Activated CD8-positive, alpha-beta memory T cell treated with anti-CD3 and anti-CD28 coated beads, Interleukin-2, amount 50 U/mL, for 24 hours (primary cell): ENCODE results near the gene NCOA5.

ENCODE experiments used
- DNase-seq: peaks from one replicate; pipeline ENCODE4 v3.0.0-alpha.2; 2020; ENCODE audit errors: extremely low read depth

NCOA5 gene

DNA sequence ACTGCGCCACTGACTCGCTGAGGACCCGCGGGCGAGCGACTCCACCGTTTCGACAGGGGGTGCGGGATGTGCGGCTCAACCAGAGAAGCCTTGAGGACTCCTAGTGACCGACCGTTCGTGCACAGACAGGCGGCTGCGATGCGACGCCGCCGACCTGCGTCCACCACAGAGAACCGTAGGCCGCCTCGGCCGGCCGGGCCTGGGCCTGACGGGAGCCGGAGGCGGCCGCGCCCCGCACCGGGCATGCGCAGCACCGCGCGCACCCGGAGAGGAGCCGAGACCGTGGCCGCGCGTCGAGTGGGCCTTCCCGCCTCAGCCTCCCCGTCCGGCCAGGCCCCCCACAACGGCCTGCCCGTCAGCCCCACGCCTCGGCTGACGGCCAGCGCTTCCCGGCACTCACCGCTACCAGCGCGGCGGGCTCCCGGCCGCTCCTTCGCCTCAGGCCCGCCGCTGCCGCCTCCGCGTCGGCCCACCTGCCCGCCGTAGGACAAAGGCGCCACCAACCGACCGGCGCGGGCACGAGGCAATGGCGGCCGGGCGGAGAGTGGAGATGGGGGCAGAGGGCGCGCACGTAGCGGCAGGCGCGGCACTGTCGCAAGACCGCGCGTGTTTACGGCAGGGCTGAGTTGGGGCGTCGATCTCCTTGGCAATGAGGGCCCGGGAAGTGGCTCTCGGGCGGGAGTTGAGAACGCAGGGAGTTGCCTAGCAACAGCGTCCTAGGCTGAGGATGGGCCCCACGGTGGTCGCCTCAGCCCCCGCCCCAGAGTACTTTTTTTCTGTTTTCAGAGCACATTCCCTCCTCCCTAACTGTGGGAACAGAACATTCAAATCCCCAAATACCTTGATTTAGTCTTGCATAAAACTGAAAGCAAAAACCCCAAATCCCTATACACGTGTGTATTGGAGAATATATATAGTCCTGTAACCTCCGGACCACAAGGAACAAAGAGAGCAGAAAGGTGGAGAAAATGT, at the start of gene NCOA5:
NCOA5 (minus strand) TSS at position 546 of the 972 bp plus-strand sequence. CDS start 10,538 bp downstream, outside the sequence.
- DNase-seq, result peak; percentile 87

GRCh38 chr20:46139266-46139889, 49.6 kb upstream of the NCOA5 start:
- DNase-seq, result no peak

DNA sequence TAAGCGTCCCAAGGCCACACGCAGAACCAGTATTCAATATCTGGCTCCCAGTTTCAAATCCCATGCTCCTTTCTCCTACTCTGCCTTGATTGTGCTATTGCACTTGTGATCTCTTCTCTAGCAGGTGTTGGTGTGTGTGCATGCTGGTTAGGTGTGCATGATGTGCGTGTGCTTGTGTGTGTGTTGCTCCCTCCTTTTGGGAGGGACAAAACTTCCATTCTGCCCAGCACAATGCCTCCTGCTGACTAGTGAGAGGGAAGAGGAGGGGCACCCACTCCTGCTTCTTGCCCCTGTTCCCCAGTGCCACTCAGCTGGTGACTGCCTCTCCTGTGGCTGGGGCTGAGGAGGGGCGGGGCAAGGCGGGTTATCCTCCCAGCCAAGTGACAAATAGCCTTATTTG, 48.1 kb upstream of the NCOA5 start:
- DNase-seq, result no peak

DNA sequence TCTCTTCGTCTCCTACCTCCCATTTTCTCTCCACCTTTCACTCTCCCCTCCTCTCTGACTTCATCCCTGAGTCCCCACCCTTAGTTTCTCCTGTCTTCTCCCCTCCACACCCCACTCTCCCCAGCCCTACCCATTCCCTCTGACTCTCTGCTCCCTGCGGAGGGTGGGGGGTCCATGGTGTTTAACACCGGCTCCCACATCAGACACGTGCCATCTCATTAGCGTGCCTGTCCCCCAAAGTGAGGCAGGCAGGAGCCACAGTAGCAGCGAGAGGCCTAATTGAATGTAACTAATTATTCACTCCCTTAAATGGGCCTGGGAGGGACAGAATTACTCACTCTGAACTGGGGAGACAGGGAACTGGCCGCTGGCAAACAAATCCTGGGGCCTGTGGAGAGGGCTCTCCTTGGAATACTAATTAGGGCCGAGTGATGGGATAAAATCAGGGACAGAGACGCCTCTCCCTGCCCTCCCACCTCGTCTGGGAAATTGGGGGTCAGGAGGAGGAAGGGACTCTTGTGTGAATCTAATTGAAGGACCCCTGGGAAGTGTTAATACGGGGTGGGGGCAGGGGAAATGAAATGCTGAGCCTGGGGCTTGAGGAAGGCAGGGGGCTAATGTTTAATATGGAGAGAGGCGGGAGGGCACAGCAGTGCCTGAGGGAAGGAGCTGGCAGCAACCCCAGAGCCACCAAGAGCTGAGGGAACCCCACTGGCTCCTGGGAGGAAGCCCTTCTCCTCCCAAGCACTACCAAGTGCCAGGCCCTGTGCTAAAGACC, 46.3 kb upstream of the NCOA5 start:
- DNase-seq, result no peak

GRCh38 chr20:46134716-46135115, 45.0 kb upstream of the NCOA5 start:
- DNase-seq, result no peak

DNA sequence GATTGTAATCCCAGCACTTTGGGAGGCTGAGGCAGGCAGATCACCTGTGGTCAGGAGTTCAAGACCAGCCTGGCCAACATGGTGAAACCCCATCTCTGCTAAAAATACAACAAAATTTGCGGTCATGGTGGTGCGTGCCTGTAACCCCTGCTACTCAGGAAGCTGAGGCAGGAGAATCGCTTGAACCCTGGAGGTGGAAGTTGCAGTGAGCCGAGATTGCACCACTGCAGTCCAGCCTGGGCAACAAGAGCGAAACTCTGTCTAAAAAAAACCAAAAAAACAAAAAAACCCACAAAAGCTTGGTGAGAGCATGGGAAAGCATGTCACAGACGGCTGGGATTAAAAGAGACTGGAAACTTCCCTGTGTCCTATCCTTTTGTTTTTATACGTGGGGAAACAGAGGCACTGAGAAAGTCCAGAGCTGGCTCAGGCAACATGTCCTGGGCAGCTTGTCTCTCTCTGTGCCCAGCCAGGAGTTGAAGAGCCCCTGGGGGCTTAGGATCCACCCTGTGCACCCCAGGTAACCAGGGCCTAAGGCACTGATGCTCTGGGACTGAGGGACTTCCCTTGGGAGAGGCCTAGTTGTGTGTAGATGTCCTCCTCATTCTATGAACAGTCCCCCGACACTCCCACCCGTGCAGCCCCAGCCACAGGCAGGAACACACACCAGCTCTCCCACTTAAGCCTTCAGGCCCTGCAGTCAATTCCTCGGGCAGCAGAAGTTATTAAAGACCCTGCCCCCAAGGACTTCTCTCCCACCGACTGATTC, 44.3 kb upstream of the NCOA5 start:
- DNase-seq, result no peak

GRCh38 chr20:46132705-46133120, 43.0 kb upstream of the NCOA5 start:
- peak; percentile 20 for DNase-seq

DNA sequence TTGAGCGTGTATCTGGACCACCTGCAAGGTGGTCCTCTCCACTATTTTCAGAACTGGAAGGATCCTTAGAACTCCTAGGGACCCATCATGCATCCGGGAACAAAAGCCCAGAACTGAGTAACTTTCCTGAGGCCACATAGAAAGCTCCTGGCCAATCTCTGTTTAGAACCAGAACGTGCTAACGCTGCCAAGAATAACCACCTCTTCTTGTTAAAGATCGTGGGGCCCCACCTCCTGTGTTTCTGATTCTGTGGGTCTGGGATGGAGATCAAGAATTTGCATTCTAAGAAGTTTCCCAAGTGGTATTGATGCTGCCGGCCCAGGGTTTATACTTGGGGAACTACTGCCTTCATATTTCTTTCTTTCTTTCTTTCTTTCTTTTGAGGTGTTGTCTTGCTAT, 41.6 kb upstream of the NCOA5 start:
- no peak for DNase-seq

DNA sequence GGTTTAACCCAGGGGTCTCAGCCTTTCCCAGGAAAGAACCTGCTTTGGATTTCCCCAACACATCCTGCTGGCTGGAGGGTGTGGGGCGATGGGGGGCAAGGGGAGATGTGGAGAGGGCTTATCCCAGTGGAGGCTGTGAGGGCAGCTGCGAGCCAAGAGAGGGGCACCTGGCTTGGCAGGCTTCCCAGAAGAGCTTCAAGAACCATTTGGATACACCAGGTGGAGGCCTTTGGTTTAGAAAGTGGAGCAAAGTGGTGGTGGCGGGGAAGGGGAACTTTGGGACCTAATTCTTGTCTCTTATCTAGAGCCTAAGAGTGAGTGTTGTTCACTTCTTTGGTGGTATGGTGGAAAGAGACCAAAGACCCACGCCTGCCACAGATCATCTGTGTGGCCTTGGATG, 40.8 kb upstream of the NCOA5 start:
- no peak for DNase-seq

- DNase-seq, result no peak
Observed at GRCh38 chr20:46129955-46130481, 40.3 kb upstream of the NCOA5 start.

GRCh38 chr20:46128310-46129151, 38.8 kb upstream of the NCOA5 start:
- DNase-seq, result no peak

- no peak for DNase-seq
Observed at GRCh38 chr20:46127396-46128010, 37.7 kb upstream of the NCOA5 start.

GRCh38 chr20:46126440-46127056, 36.8 kb upstream of the NCOA5 start:
- DNase-seq, result no peak

- DNase-seq, result no peak
Observed at GRCh38 chr20:46123482-46124245, 33.9 kb upstream of the NCOA5 start.

GRCh38 chr20:46122516-46123481, 33.0 kb upstream of the NCOA5 start:
- DNase-seq, result no peak

DNA sequence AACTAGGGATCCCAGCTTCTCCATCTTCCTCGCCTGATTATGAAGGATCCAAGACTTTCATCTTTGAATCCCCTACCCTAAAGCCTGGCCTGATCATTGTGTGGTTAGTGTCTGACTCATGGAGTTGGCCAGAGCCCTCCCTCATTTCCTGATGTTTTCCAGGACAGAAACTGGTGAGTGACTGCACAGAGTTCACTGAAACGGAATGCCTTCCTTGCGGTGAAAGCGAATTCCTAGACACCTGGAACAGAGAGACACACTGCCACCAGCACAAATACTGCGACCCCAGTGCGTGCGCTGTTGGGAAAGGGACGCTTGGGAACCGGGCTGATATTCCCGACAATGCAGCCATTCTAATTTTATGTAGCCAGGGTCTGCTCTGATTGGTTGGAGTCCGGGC, 32.3 kb upstream of the NCOA5 start:
- no peak for DNase-seq

GRCh38 chr20:46121184-46121930, 31.6 kb upstream of the NCOA5 start:
- no peak for DNase-seq
